ENCODE results near the gene CLEC2L. TPM values are rescaled to one million over a fixed set of nuclear protein-coding genes. Genes with fewer than 3 reads are reported as not detected.
"Not testable (repeated sequence)": the region's sequence is repeated elsewhere in the genome, so short reads cannot be mapped to it uniquely, and the experiment has no call there.

The CLEC2L gene
- total and polyA plus RNA-seq, 2 experiments from 2014 or later: not detected

GRCh38 chr7:139553991-139554700 is 30.7 kb downstream of the CLEC2L start:
- H3K4me1 Mint-ChIP-seq: peaks cover 13% of the 10 kb centered on the region
- H3K4me1 ChIP-seq (ENCODE audit: insufficient read depth); H3K27me3 ChIP-seq (ENCODE audit: insufficient read depth); H3K4me3 ChIP-seq; H3K9me3 Mint-ChIP-seq; H3F3A ChIP-seq (replicated peaks; ENCODE audit: low read depth); H3K27me3 Mint-ChIP-seq (ENCODE audit: insufficient read depth, low read depth, poor library complexity); H4K20me1 ChIP-seq (replicated peaks; ENCODE audit: insufficient read depth); H3K27ac Mint-ChIP-seq; H3K36me3 Mint-ChIP-seq (ENCODE audit: low read depth); H3K4me3 Mint-ChIP-seq; H3K79me2 ChIP-seq (replicated peaks; ENCODE audit: insufficient read depth); H3K27ac ChIP-seq (ENCODE audit: low read depth); H3K36me3 ChIP-seq (ENCODE audit: insufficient read depth); H3K9me2 ChIP-seq (ENCODE audit: insufficient read depth): not testable (repeated sequence)
- DNase-seq (ENCODE audit: low spot score): peak; percentile 55
- H3K4me2 ChIP-seq: peak overlapping the region; percentile 27; the same call in 1 of the 2 replicates
- peak overlapping the region; percentile 88 for H2AFZ ChIP-seq
- peak; percentile 54 to 73 for TF ChIP-seq CTCF (conservative IDR thresholded peaks at IDR 0.05; ENCODE audit: low read depth in 2 of 2)
- TF ChIP-seq ZNF462 (CRISPR knock-in tag; IDR thresholded peaks at IDR 0.05): peak; percentile 89
- ATAC-seq: peak; percentile 78

Data from GM23338 (cell line).